GM19240 (cell line): ENCODE results near the gene THUMPD1.
"Not testable (repeated sequence)": the region's sequence is repeated elsewhere in the genome, so short reads cannot be mapped to it uniquely, and the experiment has no call there.

Source experiments
- DNase-seq: peaks from one replicate; pipeline ENCODE4 v3.0.0; 2011; ENCODE audit warnings: low spot score; ENCODE audit not compliant: insufficient read length

THUMPD1 gene

GRCh38 chr16:20696618-20697017 is 45.0 kb downstream of the THUMPD1 start:
- no peak for DNase-seq

- no peak for DNase-seq
Measured at GRCh38 chr16:20695024-20695423, 46.6 kb downstream of the THUMPD1 start.

GRCh38 chr16:20694096-20694495 is 47.5 kb downstream of the THUMPD1 start:
- DNase-seq: not testable (repeated sequence)

- no peak for DNase-seq
Measured at GRCh38 chr16:20689668-20690067, 52.0 kb downstream of the THUMPD1 start.

- no peak for DNase-seq
Measured at GRCh38 chr16:20683812-20684211, 57.8 kb downstream of the THUMPD1 start.
